Measurements from ENCODE around the gene ARHGAP32. TPM values are rescaled to one million over a fixed set of nuclear protein-coding genes. Genes with fewer than 3 reads are reported as not detected.
"Not testable (repeated sequence)": the region's sequence is repeated elsewhere in the genome, so short reads cannot be mapped to it uniquely, and the experiment has no call there.

ARHGAP32 gene
- total RNA-seq, 2 experiments from 2014 or later = 2.1 TPM

GRCh38 chr11:129042503-129042902 lies 149.6 kb downstream of the ARHGAP32 start:
- CTCF ChIA-PET = no interaction called here
- POLR2A ChIA-PET = no interaction called here

GRCh38 chr11:129041611-129042018 lies 150.5 kb downstream of the ARHGAP32 start:
- POLR2A ChIA-PET = no interaction called here
- CTCF ChIA-PET = no interaction called here

GRCh38 chr11:129040934-129041333 lies 151.2 kb downstream of the ARHGAP32 start:
- CTCF ChIA-PET = no interaction called here
- POLR2A ChIA-PET = no interaction called here

DNA sequence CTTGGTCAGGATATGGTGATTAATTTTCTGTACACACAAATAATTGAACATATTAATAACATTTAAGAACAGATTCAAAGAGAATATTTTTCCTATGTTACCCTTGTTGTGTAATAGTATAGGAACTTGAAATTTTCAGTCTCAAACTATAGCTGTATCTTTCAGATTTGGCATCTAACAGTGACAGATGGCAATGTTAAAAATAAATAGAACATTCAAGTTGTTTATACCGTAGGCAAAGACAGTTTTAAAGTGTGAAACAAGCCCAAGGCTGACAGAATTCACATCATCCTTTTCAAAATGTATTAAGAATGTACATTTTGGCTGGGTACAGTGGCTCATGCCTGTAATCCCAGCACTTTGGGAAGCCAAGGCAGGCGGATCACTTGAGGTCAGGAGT lies 156.9 kb downstream of the ARHGAP32 start:
- POLR2A ChIA-PET = no interaction called here
- CTCF ChIA-PET = no interaction called here

GRCh38 chr11:129034001-129034400 lies 158.1 kb downstream of the ARHGAP32 start:
- CTCF ChIA-PET = no interaction called here
- POLR2A ChIA-PET = no interaction called here

DNA sequence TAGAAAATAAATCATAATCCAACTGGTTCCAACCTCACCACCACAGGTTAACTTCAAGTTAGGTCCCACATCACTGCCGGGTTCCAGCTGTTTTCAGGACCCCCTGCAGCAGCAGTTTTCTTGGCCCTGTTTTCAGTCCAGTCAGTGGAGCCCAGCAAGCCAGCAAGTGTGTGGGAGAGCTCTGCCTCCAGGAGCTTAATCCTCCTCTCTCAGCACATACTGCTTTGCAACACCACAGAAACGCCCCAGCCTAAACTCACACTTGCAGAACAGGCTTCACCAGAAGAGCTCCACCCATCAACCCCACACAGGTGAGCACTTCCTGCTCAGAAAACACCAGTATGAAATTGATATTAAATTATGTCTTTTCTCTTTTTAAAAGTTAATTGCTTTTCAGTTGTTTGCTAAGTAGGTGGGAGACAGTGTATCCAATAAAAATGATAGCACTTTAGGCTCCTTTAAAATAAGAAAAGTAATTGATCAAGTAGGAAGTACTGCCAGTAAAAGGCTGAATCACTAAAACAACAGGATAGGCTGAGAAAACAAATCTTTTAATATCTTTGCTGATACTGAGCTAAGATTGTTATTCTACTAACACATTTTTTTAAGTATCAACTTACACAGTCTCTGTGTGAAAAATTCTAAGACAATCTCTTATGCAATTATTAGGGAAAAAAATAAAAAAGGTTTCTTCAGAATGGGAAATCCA lies 168.0 kb downstream of the ARHGAP32 start:
- ChIA-PET CTCF (no interaction called here), POLR2A (no interaction called here)

GRCh38 chr11:129021295-129021694 lies 170.8 kb downstream of the ARHGAP32 start:
- ChIA-PET CTCF (no interaction called here), POLR2A (no interaction called here)

DNA sequence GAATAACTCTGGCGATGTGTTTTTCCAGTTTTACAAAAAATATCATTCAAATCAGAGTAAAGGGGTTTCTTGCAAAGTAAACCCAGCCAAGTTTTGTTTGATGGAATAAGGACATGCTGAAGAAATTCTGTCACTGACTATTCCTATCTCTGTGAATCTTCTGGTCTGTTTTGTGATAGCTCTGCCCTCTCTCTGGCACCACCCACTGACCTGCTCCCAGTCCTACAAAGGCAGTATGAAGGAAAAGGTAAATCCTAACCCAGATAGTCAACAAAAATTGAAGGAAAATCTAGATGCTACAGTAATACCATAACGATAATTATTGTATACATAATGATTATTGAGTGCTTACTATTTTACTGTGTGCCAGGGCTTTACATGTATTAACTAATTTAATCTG lies 173.1 kb downstream of the ARHGAP32 start:
- CTCF ChIA-PET = no interaction called here
- POLR2A ChIA-PET = no interaction called here

DNA sequence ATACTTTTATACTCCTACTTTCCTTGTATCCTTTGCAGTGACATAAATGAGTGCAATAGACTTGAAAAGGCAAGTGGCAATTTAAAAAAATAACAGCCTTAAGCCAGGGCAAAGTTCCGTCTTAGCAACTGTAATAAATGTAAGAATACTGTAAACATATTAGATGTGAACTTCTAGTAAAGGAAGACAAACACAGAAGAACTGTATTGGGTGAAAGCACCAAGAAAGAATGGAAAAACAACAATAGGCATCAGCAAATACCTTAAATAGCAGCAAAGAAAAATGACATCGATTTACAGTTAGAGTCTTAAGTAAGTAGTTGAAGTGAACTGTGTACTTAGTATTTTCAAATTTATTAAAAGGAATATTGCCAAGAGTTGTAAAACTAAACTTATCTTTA lies 174.0 kb downstream of the ARHGAP32 start:
- ChIA-PET CTCF (no interaction called here), POLR2A (no interaction called here)

DNA sequence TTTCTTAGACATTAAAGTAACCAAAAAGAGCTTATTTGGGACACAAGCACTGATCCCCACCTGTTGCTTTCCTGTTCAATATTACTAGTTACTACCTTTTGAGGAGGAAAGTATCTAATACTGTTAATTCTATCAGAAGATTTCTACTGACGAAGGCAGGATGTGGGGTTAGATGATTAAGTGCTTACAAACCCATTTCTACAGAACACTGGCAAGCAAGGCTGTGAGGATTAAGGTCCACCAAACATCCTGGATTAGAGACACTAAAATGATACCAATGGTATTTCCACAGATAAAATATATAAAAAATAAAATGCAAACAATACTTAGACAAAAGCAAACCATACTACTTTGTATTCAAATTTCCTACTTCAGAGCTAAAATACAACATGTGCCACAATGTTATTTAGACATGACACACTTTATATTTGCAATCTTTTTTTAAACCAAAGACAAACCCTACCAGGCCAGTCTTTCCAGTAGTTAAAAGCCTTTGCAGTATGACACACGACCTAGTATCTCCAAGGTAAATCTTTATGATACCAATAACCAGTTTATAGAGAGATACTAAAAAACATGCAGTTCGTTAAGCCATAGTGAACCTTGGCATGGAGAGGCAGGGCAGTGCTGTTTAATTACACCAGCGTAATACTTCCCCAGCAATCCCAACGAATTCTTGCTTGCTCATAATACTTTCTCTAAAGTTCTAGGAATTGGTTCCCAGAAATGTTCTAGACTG lies 178.2 kb downstream of the ARHGAP32 start:
- CTCF ChIA-PET = no interaction called here
- POLR2A ChIA-PET = no interaction called here

DNA sequence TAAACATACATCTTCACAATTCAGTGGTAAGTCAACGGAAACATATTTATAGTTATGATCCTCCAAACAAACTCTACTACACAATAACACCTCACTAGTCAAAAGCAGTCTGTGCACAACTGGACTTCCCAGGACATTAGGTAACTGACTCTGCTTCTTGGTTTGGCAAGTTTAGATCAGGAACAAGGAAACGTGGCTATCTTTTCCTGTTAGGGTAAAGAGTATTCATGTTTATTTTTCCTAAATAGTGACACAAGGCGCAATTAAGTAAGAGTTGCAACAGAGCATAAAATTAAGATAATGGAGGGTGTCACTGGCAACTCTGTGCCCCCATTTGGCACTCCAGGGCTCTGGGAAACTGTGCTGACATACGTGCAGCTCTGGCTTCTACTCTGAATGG lies 179.2 kb downstream of the ARHGAP32 start:
- ChIA-PET CTCF (no interaction called here), POLR2A (no interaction called here)

DNA sequence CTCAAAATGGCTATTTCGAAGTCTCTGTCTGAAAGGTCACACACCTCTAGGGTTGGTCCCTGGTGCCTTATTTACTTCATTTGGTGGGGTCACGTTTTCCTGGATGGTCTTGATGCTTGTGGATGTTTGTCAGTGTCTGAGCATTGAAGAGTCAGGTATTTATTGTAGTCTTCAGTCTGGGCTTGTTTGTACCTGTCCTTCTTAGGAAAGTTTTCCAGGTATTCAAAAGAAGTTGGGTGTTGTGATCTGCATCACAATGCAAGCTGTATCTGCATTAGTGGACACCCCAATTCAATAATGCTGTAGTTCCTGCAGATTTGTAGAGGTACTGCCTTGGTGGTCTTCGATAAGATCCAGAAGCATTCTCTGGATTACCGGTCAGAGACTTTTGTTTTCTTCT lies 186.0 kb downstream of the ARHGAP32 start:
- ChIA-PET POLR2A (no interaction called here), CTCF (no interaction called here)

DNA sequence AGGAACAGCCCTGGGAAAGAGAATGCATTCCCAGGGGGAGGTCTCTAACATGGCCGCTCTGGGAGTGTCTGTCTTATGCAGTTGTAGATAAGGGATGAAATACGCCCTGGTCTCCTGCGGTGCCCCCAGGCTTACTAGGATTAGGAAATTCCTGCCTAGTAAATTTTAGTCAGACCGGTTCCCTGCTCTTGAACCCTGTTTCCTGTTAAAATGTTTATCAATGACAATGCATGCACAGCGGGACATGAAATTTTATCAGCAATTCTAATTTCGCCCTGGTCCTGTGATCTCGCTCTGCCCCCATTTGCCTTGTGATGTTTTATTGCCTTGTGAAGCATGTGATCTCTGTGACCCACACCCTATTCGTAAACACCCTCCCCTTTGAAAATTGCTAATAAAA lies 193.0 kb downstream of the ARHGAP32 start:
- POLR2A ChIA-PET, CTCF ChIA-PET: not testable (repeated sequence)

GRCh38 chr11:128988242-128988970 lies 203.7 kb downstream of the ARHGAP32 start:
- ChIA-PET POLR2A (no interaction called here), CTCF (no interaction called here)

DNA sequence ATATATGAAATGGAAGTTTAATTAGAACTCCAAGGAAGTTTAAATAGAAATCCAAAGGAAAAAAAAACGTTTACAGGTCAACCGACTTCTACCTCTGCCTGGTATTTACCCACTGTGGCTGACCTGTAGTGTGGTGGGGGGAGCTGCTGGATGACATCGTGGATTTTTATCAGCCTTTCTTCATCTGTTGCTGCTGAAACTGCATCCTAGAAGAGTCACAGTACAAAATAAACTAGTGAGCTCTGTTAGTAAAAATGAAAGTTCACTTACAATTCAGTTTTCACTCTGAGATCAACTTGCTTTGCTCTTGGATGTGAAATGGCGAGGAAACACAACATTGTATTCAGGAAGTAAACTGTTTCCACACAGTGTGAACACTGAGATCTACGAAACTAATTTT lies 206.2 kb downstream of the ARHGAP32 start:
- CTCF ChIA-PET = no interaction called here
- POLR2A ChIA-PET = no interaction called here

GRCh38 chr11:128983023-128983422 lies 209.1 kb downstream of the ARHGAP32 start:
- ChIA-PET POLR2A (no interaction called here), CTCF (no interaction called here)

DNA sequence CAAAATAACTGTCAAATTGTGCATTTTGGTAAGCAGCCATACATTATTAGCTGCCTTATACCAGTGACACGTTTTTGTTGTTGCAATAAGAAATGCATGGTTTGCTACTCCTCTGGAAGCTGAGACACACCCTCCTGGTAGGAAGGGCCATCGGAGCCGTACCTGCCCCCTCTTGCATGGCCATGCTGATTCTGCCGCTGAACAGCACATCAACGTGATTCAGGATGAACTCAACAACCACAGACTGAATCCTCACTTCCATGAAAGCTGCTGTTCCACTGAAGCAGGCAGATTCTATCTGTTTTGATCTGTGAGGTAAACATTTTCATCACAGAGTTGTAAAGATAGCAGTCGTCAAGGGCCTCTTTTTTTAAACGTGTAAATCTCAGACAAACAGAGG lies 210.9 kb downstream of the ARHGAP32 start:
- POLR2A ChIA-PET = no interaction called here
- CTCF ChIA-PET = interaction anchor here (1.5 kb wide), 1 partner anchor 26 kb away, joined by 3 read pairs; no protein-coding TSS in a partner anchor

GRCh38 chr11:128970598-128971190 lies 221.4 kb downstream of the ARHGAP32 start:
- POLR2A ChIA-PET = no interaction called here
- CTCF ChIA-PET = no interaction called here

DNA sequence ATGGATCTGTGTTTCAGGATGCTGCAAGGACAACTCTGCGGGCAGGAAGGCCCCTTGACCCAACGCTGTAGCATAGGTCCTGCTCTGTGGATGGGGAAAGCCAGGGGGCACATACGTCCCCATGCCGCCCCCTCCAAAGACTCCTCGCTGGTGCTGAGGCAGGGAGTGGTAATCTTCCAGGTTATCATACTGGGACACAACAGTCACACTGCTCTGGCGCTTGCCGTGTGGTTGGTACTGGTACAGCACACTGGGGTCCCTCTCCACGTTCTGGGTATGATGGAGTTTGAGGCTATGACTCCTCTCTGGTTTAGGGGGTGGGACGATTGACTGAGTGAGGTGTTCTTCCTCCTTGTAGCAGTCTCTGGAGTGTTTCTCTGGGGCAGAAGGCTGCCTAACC lies 223.2 kb downstream of the ARHGAP32 start:
- ChIA-PET POLR2A (no interaction called here), CTCF (no interaction called here)

- CTCF ChIA-PET = no interaction called here
- POLR2A ChIA-PET = no interaction called here
These were observed 224.5 kb downstream of the ARHGAP32 start for GRCh38 chr11:128967578-128967977.

DNA sequence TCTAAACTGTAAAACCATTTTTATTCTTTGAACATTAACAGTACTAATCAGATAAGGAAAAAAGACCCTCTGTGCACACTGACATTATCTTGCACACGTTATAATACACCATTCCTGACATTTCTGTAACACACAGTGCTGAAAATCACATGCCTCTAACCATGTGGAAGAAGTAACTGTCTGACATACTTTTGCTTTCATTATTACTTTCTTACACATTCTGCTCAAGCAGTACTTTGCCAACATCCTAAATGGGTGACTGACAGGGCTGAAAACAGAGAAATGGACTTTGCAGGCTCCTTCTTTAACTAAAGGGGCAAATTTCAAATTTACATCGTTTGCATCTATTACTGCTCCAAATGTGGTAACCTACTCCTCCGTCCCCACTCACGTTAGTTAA lies 226.6 kb downstream of the ARHGAP32 start:
- CTCF ChIA-PET = no interaction called here

More for the DNA sequence above, 226.6 kb downstream of the ARHGAP32 start:
- POLR2A ChIA-PET = no interaction called here

All from activated CD8-positive, alpha-beta memory T cell treated with anti-CD3 and anti-CD28 coated beads for 36 hours (primary cell).